Spleen (tissue), 7 donors: ENCODE measurements around the gene LDHAL6A.

Source experiments
- CTCF ChIP-seq, 11 experiments: fragments of 200-600 bp in 7 of 11; fragments of 450-650 bp in 4 of 11; sonication (generic) in 4 of 11; IDR thresholded peaks in 8 of 11; conservative IDR thresholded peaks in 3 of 11; 1 replicate in 7 of 11; 2 replicates in 4 of 11; pipeline versions ENCODE4 v1.4.0 to v1.8.0; 2016 to 2021; ENCODE audit warnings: antibody characterized with exemption in 11 of 11, inconsistent platforms in 4 of 11, mild to moderate bottlenecking in 1 of 11
- POLR2A ChIP-seq, 3 donors: fragments of 450-650 bp; IDR thresholded peaks; one replicate each; pipeline ENCODE4 v1.5.1; 2017; ENCODE audit warnings: antibody characterized with exemption in 3 of 3, mild to moderate bottlenecking in 1 of 3
- donor health status: DM: no; HTN: no; CAD: no; lungs with moderate emphysema.
- donor health status: DM: no; HTN: no; CAD: no.
- donor health status: DM: no; HTN: no; CAD: no.

DNA sequence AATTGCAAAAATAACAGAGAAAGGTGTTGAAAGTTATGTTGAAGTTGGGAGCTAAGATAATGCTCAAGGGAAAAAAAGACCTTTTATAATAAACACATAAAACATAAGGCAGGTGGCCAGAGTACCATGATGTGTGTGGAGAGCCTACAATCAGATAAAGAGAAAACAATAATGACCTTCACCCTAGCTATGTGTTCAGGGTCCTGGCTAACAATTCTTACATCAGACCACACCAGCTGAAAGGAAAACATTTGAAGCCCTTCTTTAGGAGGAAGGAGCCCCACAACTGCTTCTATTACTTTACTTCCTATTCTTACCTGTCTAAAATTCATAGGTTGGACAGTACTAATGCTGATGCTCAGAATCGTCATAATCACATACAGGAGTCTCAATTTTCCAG, 68.6 kb downstream of the LDHAL6A start:
- TF ChIP-seq CTCF (IDR thresholded peaks at IDR 0.05 in 8 of 11, conservative IDR thresholded peaks at IDR 0.05 in 3 of 11): no peak
- TF ChIP-seq POLR2A (IDR thresholded peaks at IDR 0.05): no peak
